NT2/D1 (cell line): Measurements from ENCODE around the gene NLRP5.

ENCODE experiments used
- YY1 ChIP-seq: IDR thresholded peaks from 2 replicates; pipeline ENCODE4 v1.6.1; 2011; ENCODE audit not compliant: insufficient read length, insufficient read depth
- ZNF274 ChIP-seq: IDR thresholded peaks from 2 replicates; pipeline ENCODE4 v1.6.1; 2011; ENCODE audit warnings: mild to moderate bottlenecking, low read depth, low read length

DNA sequence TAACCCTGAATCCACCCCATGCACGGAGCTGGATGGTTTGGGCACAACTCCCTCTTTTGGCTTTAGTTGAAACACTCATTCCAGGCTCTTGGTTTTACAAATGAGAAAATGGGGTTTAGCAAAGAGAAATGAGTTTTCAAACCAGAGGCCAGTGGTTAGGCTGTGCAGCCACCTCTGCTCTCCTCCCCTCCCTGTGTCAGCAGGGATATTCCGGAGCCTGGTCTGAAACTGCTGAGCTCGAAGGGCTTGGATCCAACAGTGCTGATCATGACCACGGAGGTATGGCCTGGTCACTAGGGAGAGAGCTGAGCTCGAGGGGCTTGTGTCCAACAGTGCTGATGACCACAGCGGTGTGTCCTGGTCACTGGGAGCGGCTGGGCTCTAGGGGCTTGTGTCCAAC is 93.0 kb downstream of the NLRP5 start:
- TF ChIP-seq ZNF274 (no peak), YY1 (no peak)
